ENCODE data around the gene RNF135.
"Not testable (repeated sequence)": the region's sequence is repeated elsewhere in the genome, so short reads cannot be mapped to it uniquely, and the experiment has no call there.

Gene RNF135

GRCh38 chr17:30975042-30975820, 4.4 kb downstream of the RNF135 start:
- Histone ChIP-seq H4K8ac (ENCODE audit: low read depth, low read length) (no peak overlapping the region), H4K12ac (ENCODE audit: low read depth, low read length) (no peak overlapping the region), H3K23ac (ENCODE audit: low read length) (no peak overlapping the region), H3K14ac (ENCODE audit: low read length) (no peak overlapping the region), H3K4me2 (ENCODE audit: low read length) (no peak overlapping the region), H2BK5ac (ENCODE audit: low read depth, low read length, poor library complexity) (no peak overlapping the region), H3K27me3 (ENCODE audit: insufficient read depth, low read length) (no peaks in the 10 kb centered on the region), H3K9ac (ENCODE audit: low read length) (no peak overlapping the region), H3K18ac (ENCODE audit: low read length) (no peak overlapping the region), H2BK12ac (ENCODE audit: low read length) (no peak overlapping the region), H3K79me2 (ENCODE audit: control insufficient read depth, insufficient read depth, low read length, poor library complexity) (peaks cover 2% of the 10 kb centered on the region), H3K4ac (ENCODE audit: low read depth, low read length) (no peak overlapping the region), H3K4me3 (ENCODE audit: low read depth, low read length) (no peak overlapping the region), H4K91ac (ENCODE audit: low read depth, low read length) (no peak overlapping the region), H2AFZ (ENCODE audit: insufficient read depth, low read length, poor library complexity) (no peak overlapping the region), H3K9me3 (ENCODE audit: insufficient read depth, low read depth, low read length) (no peaks in the 10 kb centered on the region), H3K36me3 (ENCODE audit: control insufficient read depth in 1 of 2, insufficient read depth in 2 of 2, low read length in 2 of 2) (peaks cover 0 to 3% of the 10 kb centered on the region in 2 experiments), H3K79me1 (ENCODE audit: low read length) (peaks cover 11% of the 10 kb centered on the region), H2AK5ac (ENCODE audit: low read length) (no peak overlapping the region), H3K27ac (ENCODE audit: low read depth, low read length) (no peak overlapping the region), H3K4me1 (ENCODE audit: control insufficient read depth in 1 of 2, insufficient read depth in 2 of 2, low read length in 2 of 2) (peaks cover 0 to 3% of the 10 kb centered on the region in 2 experiments), H2BK120ac (ENCODE audit: insufficient read depth, low read length, poor library complexity) (no peak overlapping the region)
- WGBS (ENCODE audit: extremely low coverage, insufficient coverage, insufficient read length), result no CpG with 5 or more reads among the region's 8 CpGs
- no peak for DNase-seq

- not testable (repeated sequence) for H2AFZ ChIP-seq (ENCODE audit: insufficient read depth, low read length, poor library complexity); H3K79me2 ChIP-seq (ENCODE audit: control insufficient read depth, insufficient read depth, low read length, poor library complexity); H3K9ac ChIP-seq (ENCODE audit: low read length); H2BK12ac ChIP-seq (ENCODE audit: low read length); H3K79me1 ChIP-seq (ENCODE audit: low read length); H2BK120ac ChIP-seq (ENCODE audit: insufficient read depth, low read length, poor library complexity); H3K36me3 ChIP-seq (ENCODE audit: control insufficient read depth in 1 of 2, insufficient read depth in 2 of 2, low read length in 2 of 2); H4K8ac ChIP-seq (ENCODE audit: low read depth, low read length); H3K27me3 ChIP-seq (ENCODE audit: insufficient read depth, low read length); H4K12ac ChIP-seq (ENCODE audit: low read depth, low read length); DNase-seq; H3K14ac ChIP-seq (ENCODE audit: low read length); H3K23ac ChIP-seq (ENCODE audit: low read length); H3K4me1 ChIP-seq (ENCODE audit: control insufficient read depth in 1 of 2, insufficient read depth in 2 of 2, low read length in 2 of 2); H3K4ac ChIP-seq (ENCODE audit: low read depth, low read length); H3K9me3 ChIP-seq (ENCODE audit: insufficient read depth, low read depth, low read length); H4K91ac ChIP-seq (ENCODE audit: low read depth, low read length); H3K4me3 ChIP-seq (ENCODE audit: low read depth, low read length); H2BK5ac ChIP-seq (ENCODE audit: low read depth, low read length, poor library complexity); H3K4me2 ChIP-seq (ENCODE audit: low read length); H2AK5ac ChIP-seq (ENCODE audit: low read length); H3K18ac ChIP-seq (ENCODE audit: low read length); H3K27ac ChIP-seq (ENCODE audit: low read depth, low read length)
- WGBS (ENCODE audit: extremely low coverage, insufficient coverage, insufficient read length), result no CpG with 5 or more reads among the region's 33 CpGs
Measured at GRCh38 chr17:30979919-30980318, 9.1 kb downstream of the RNF135 start.

GRCh38 chr17:30981531-30982519, 11.0 kb downstream of the RNF135 start:
- Histone ChIP-seq H3K9me3 (ENCODE audit: insufficient read depth, low read depth, low read length) (no peaks in the 10 kb centered on the region), H3K4me1 (ENCODE audit: control insufficient read depth in 1 of 2, insufficient read depth in 2 of 2, low read length in 2 of 2) (no peaks in the 10 kb centered on the region), H3K4me3 (ENCODE audit: low read depth, low read length) (no peak overlapping the region), H3K4ac (ENCODE audit: low read depth, low read length) (no peak overlapping the region), H3K4me2 (ENCODE audit: low read length) (no peak overlapping the region), H3K18ac (ENCODE audit: low read length) (no peak overlapping the region), H2AK5ac (ENCODE audit: low read length) (no peak overlapping the region), H3K27me3 (ENCODE audit: insufficient read depth, low read length) (no peaks in the 10 kb centered on the region), H3K79me1 (ENCODE audit: low read length) (no peaks in the 10 kb centered on the region), H3K79me2 (ENCODE audit: control insufficient read depth, insufficient read depth, low read length, poor library complexity) (no peaks in the 10 kb centered on the region), H4K91ac (ENCODE audit: low read depth, low read length) (no peak overlapping the region), H3K9ac (ENCODE audit: low read length) (no peak overlapping the region), H2BK120ac (ENCODE audit: insufficient read depth, low read length, poor library complexity) (no peak overlapping the region), H3K27ac (ENCODE audit: low read depth, low read length) (no peak overlapping the region), H4K12ac (ENCODE audit: low read depth, low read length) (no peak overlapping the region), H4K8ac (ENCODE audit: low read depth, low read length) (no peak overlapping the region), H2BK5ac (ENCODE audit: low read depth, low read length, poor library complexity) (no peak overlapping the region), H3K23ac (ENCODE audit: low read length) (no peak overlapping the region), H2BK12ac (ENCODE audit: low read length) (no peak overlapping the region), H2AFZ (ENCODE audit: insufficient read depth, low read length, poor library complexity) (no peak overlapping the region), H3K36me3 (ENCODE audit: control insufficient read depth in 1 of 2, insufficient read depth in 2 of 2, low read length in 2 of 2) (no peaks in the 10 kb centered on the region), H3K14ac (ENCODE audit: low read length) (no peak overlapping the region)
- no CpG with 5 or more reads among the region's 8 CpGs for WGBS (ENCODE audit: extremely low coverage, insufficient coverage, insufficient read length)
- no peak for DNase-seq

GRCh38 chr17:30982855-30983254, 12.0 kb downstream of the RNF135 start:
- H2BK5ac ChIP-seq (ENCODE audit: low read depth, low read length, poor library complexity), result no peak overlapping the region
- H2BK120ac ChIP-seq (ENCODE audit: insufficient read depth, low read length, poor library complexity), result no peak overlapping the region

More at GRCh38 chr17:30982855-30983254, 12.0 kb downstream of the RNF135 start:
- no CpG with 5 or more reads among the region's 1 CpG for WGBS (ENCODE audit: extremely low coverage, insufficient coverage, insufficient read length)
- no peak overlapping the region for H3K9ac ChIP-seq (ENCODE audit: low read length)
- no peaks in the 10 kb centered on the region for H3K27me3 ChIP-seq (ENCODE audit: insufficient read depth, low read length)
- no peaks in the 10 kb centered on the region for H3K4me1 ChIP-seq (ENCODE audit: control insufficient read depth in 1 of 2, insufficient read depth in 2 of 2, low read length in 2 of 2)
- H3K4me2 ChIP-seq (ENCODE audit: low read length), result no peak overlapping the region
- no peak overlapping the region for H3K14ac ChIP-seq (ENCODE audit: low read length)
- no peak overlapping the region for H3K18ac ChIP-seq (ENCODE audit: low read length)
- no peaks in the 10 kb centered on the region for H3K79me2 ChIP-seq (ENCODE audit: control insufficient read depth, insufficient read depth, low read length, poor library complexity)
- H3K9me3 ChIP-seq (ENCODE audit: insufficient read depth, low read depth, low read length), result no peaks in the 10 kb centered on the region
- no peak overlapping the region for H3K4me3 ChIP-seq (ENCODE audit: low read depth, low read length)
- H3K4ac ChIP-seq (ENCODE audit: low read depth, low read length), result no peak overlapping the region
- no peak overlapping the region for H4K8ac ChIP-seq (ENCODE audit: low read depth, low read length)
- H3K27ac ChIP-seq (ENCODE audit: low read depth, low read length), result no peak overlapping the region
- no peaks in the 10 kb centered on the region for H3K79me1 ChIP-seq (ENCODE audit: low read length)
- H2BK12ac ChIP-seq (ENCODE audit: low read length), result no peak overlapping the region
- DNase-seq, result no peak
- H4K91ac ChIP-seq (ENCODE audit: low read depth, low read length), result no peak overlapping the region
- H3K23ac ChIP-seq (ENCODE audit: low read length), result no peak overlapping the region
- H2AK5ac ChIP-seq (ENCODE audit: low read length), result no peak overlapping the region
- no peaks in the 10 kb centered on the region for H3K36me3 ChIP-seq (ENCODE audit: control insufficient read depth in 1 of 2, insufficient read depth in 2 of 2, low read length in 2 of 2)
- no peak overlapping the region for H2AFZ ChIP-seq (ENCODE audit: insufficient read depth, low read length, poor library complexity)
- no peak overlapping the region for H4K12ac ChIP-seq (ENCODE audit: low read depth, low read length)

Data from trophoblast cell (in vitro differentiated cells and primary cell).